ENCODE data around the gene ALCAM.

The ALCAM gene

DNA sequence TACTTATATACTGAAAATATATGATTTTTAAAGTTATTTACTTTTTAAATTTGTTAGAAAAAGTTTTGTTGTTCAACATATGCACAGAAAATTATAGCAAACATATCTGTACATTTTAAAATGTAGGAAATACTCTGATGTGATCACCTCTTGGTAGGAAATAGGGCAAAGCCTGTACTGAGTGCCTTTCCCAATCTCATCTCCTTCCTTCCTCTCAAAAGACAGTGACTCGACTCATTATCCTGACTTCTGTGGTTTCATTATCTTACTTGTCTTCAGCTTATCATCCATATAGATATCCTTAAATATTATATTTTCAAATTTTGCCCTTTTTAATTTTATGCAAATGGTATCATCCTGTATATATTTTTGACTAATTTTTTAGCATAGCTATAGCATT, 18.4 kb upstream of the ALCAM start:
- no peak overlapping the region for H3K27ac Mint-ChIP-seq
- peaks cover 8 to 9% of the 10 kb centered on the region in 2 donors for H3K27me3 Mint-ChIP-seq
- no peak overlapping the region for H3K4me3 Mint-ChIP-seq
- no peak for ATAC-seq (replicated peaks)
- no peaks in the 10 kb centered on the region for H3K4me1 Mint-ChIP-seq (ENCODE audit: low read depth in 2 of 2)
- no peaks in the 10 kb centered on the region for H3K9me3 Mint-ChIP-seq
- H3K36me3 Mint-ChIP-seq (ENCODE audit: insufficient read depth): no peaks in the 10 kb centered on the region
- DNase-seq: no peak

DNA sequence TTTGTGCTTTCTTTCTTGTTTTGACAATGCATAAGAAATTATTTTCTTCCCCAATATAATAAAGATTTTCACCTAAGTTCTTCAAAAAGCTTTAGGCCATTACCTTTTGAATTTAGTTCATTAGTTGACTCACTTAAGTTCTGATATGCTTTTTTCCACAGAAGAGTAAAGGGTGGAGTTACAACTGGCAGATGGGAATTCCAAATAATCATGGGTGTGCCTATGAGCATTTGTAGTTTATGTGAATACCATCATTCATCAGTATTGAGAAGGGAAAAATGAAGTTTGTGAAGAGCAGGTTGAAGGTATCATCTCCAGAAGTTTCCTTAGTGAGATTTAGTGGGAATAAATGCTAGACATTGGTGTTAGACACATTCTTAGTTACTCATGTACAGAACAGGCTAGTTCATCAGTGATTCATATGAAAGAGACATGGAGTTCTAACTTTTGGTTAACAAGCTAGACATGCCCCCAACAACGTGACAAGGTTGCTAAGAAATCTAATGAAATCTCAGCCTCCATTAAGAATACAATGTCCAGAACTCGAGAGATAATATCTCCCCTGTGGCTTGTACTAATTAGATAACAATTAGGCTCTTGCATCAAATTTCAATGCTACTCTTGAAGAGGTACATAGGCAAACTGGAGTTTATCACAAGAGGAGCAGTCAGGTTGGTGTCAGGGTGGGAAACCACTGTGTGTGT, 16.9 kb upstream of the ALCAM start:
- Mint-ChIP-seq H3K27ac (no peak overlapping the region), H3K36me3 (ENCODE audit: insufficient read depth) (no peaks in the 10 kb centered on the region), H3K4me3 (no peak overlapping the region), H3K9me3 (no peaks in the 10 kb centered on the region), H3K27me3 (peaks cover 23 to 24% of the 10 kb centered on the region in 2 donors), H3K4me1 (ENCODE audit: low read depth in 2 of 2) (peaks cover 0 to 3% of the 10 kb centered on the region in 2 donors)
- DNase-seq: no peak
- ATAC-seq (replicated peaks): no peak

DNA sequence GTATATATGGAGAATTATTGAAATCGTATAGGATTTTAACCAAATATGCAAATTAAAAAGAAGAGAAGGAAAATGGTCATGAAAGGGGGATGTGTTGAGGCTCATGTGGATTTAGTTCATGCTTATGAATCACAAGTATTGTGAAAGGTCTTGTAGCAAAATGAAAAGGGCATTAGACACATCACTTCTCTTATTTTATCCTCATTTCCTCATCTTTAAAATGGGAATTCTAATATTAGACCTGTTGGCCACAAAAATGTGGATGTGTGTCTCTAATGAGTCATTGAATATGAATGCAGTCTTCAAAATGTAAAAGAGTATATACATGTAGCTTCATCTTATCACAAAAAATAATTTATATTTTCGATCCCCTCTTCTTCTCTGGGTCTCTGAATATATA, 14.9 kb upstream of the ALCAM start:
- DNase-seq (no peak), ATAC-seq (replicated peaks) (no peak)
- Mint-ChIP-seq H3K27ac (no peak overlapping the region), H3K4me1 (ENCODE audit: low read depth in 2 of 2) (peaks cover 0 to 3% of the 10 kb centered on the region in 2 donors), H3K9me3 (no peaks in the 10 kb centered on the region), H3K27me3 (peaks cover 30% of the 10 kb centered on the region in 2 donors), H3K36me3 (ENCODE audit: insufficient read depth) (no peaks in the 10 kb centered on the region), H3K4me3 (no peak overlapping the region)

DNA sequence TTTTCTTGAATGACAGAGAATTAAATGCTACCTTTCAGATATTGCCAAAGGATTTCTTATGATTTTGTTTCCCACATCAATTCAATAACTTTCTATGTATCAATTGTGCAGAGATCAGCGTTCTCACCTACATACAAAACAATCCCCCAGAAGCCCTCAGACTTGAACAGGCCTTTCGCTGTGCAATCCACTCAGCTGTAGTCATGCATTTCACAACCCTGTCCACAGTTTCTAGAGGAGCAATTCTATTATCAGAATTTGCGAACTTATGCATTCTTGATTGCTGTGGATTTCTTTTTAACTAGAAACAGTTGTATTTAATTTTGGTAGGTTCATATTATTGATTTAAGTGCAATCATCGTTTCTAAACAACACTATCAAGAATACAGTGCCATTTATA, 13.7 kb upstream of the ALCAM start:
- DNase-seq (no peak), ATAC-seq (replicated peaks) (no peak)
- peaks cover 30% of the 10 kb centered on the region in 2 donors for H3K27me3 Mint-ChIP-seq
- no peak overlapping the region for H3K4me3 Mint-ChIP-seq
- H3K36me3 Mint-ChIP-seq (ENCODE audit: insufficient read depth): no peaks in the 10 kb centered on the region
- H3K9me3 Mint-ChIP-seq: no peaks in the 10 kb centered on the region
- no peak overlapping the region for H3K27ac Mint-ChIP-seq
- peaks cover 0 to 3% of the 10 kb centered on the region in 2 donors for H3K4me1 Mint-ChIP-seq (ENCODE audit: low read depth in 2 of 2)

DNA sequence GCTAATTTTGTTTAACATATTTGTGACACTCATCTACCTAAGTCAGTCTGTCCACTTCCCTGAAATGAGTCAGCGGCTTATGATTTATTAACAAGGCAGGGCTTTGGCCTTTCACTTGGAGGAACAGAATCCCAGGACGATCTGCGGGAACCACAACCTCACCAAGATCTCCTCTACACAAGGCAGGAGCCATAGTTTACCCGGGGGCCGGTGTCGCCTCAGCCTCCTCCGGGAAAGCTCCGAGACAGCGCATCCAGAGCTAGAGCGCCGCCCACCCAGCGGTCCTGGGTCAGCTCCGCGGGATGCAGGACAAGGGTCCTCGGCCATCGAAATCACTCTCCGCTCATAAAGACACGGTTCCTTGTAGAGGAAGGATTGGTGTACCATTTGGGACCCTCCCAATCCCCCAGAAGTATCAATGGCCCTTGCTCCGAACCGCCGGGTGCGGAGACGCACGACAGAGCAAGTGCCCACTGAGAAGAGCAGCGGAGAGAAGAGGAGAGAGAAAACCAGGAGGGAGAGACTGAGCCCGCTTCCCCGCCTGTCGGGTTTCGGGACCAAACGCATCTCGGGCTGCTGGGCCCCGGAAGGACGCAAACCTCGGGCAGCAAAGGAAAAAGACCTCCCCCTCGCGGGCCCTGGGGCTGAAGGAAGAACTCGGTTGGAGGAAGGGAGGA, 13.1 kb upstream of the ALCAM start:
- H3K36me3 Mint-ChIP-seq (ENCODE audit: insufficient read depth): no peaks in the 10 kb centered on the region
- no peak for ATAC-seq (replicated peaks)

DNA sequence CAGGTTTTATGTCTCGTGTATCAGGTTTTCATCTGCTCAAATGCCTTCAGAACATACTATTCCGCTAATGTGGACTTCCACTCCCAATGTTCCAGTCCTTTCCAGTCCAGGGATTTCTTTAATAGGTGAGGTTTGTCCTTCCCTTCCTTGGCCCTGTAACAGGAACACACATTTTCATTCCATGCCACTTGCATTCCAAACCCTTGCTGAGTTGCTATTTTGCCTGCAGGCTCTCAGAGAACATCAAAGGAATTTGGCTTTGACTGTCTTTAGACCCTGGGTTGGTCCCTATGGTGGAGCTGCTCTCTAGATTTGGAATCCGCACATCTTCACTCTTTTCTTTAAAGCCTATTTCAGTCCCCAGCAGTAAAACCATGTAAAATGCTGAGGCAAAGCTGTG, 12.3 kb upstream of the ALCAM start:
- Mint-ChIP-seq H3K4me3 (no peak overlapping the region), H3K27ac (no peak overlapping the region), H3K9me3 (no peaks in the 10 kb centered on the region), H3K4me1 (ENCODE audit: low read depth in 2 of 2) (peaks cover 0 to 3% of the 10 kb centered on the region in 2 donors), H3K27me3 (peaks cover 30 to 34% of the 10 kb centered on the region in 2 donors), H3K36me3 (ENCODE audit: insufficient read depth) (no peaks in the 10 kb centered on the region)
- DNase-seq (no peak), ATAC-seq (replicated peaks) (no peak)

More for the DNA sequence above, 13.1 kb upstream of the ALCAM start:
- peaks cover 30% of the 10 kb centered on the region in 2 donors for H3K27me3 Mint-ChIP-seq
- H3K4me3 Mint-ChIP-seq: no peak overlapping the region
- DNase-seq: no peak
- H3K9me3 Mint-ChIP-seq: no peaks in the 10 kb centered on the region
- no peak overlapping the region for H3K27ac Mint-ChIP-seq
- H3K4me1 Mint-ChIP-seq (ENCODE audit: low read depth in 2 of 2): peaks cover 0 to 3% of the 10 kb centered on the region in 2 donors

DNA sequence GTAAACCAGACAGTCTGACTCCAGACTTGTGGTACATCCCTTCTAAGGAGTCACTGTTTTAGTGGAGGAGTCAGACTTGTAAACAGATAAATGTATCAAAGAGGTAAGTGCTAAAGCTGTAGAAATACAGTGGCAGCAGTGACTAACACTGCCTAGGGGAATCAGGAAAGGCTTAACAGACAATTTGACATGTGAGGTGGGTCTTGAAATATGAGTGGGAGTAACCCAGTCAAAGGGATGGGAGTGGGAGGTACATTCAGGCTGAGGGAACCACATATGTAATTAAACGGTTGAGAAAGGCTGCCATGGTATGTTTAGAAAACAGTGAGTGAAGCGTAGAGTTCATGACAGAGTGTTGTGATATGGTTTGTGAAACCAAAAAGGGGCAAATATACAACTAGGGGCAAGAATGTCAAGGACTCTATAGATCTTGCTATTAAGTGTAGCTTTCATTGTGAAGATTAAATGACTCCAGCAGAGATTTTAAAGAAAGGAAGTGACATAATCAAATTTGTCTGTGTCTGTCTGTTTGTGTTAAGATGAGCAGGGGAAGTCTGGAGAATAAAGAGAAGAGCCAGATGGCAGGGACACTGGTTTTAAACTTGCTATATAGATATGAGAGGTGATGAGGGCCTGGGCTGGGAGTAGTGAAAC, 11.2 kb upstream of the ALCAM start:
- peaks cover 30 to 37% of the 10 kb centered on the region in 2 donors for H3K27me3 Mint-ChIP-seq
- no peak overlapping the region for H3K27ac Mint-ChIP-seq
- ATAC-seq (replicated peaks): no peak
- no peaks in the 10 kb centered on the region for H3K36me3 Mint-ChIP-seq (ENCODE audit: insufficient read depth)
- DNase-seq: no peak
- H3K9me3 Mint-ChIP-seq: no peaks in the 10 kb centered on the region
- H3K4me3 Mint-ChIP-seq: no peak overlapping the region
- H3K4me1 Mint-ChIP-seq (ENCODE audit: low read depth in 2 of 2): peaks cover 0 to 3% of the 10 kb centered on the region in 2 donors

DNA sequence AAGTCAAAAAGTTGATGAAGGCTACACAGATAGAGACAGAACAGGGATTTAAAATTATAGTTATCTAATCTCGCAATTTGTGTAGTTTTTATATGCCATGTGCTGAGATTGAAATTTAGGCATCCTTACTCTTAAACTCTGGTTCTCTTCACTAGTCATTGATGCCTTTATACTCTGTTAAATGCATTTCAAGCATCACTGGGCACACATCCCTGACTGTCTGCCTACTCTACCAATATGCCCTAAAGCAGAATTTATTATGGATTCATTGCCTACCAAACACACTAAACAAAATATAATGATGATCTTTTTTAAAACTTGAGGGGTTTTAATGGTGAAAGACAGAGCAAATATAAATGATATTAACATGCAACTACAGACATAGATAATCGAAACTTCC, 10.3 kb upstream of the ALCAM start:
- no peak for ATAC-seq (replicated peaks)
- no peaks in the 10 kb centered on the region for H3K36me3 Mint-ChIP-seq (ENCODE audit: insufficient read depth)
- H3K9me3 Mint-ChIP-seq: no peaks in the 10 kb centered on the region

DNA sequence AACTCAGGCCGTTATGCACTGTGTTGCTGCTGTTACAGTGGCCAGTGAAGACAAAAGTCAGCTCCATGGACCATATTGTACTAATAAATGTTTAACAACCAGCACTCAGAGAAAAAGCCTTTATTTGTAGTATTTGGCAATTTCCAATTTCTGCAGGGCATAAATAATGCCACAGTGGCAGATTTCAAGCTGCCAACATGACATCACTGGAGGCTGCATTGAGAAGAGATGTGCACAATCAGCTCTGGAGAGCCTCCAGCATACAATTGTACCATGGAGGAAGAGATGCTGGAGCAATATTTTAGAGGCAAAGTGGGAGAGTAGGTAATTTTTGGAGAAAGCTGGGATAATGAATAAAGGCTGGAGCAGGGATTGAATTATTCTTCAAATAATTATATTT, 9.7 kb upstream of the ALCAM start:
- H3K36me3 Mint-ChIP-seq (ENCODE audit: insufficient read depth): no peaks in the 10 kb centered on the region
- no peaks in the 10 kb centered on the region for H3K9me3 Mint-ChIP-seq
- no peak overlapping the region for H3K4me3 Mint-ChIP-seq
- no peak overlapping the region for H3K27ac Mint-ChIP-seq
- H3K27me3 Mint-ChIP-seq: peaks cover 21 to 36% of the 10 kb centered on the region in 2 donors
- DNase-seq: no peak
- H3K4me1 Mint-ChIP-seq (ENCODE audit: low read depth in 2 of 2): peaks cover 0 to 3% of the 10 kb centered on the region in 2 donors
- ATAC-seq (replicated peaks): no peak

More for the DNA sequence above, 10.3 kb upstream of the ALCAM start:
- Mint-ChIP-seq H3K4me1 (ENCODE audit: low read depth in 2 of 2) (peaks cover 0 to 3% of the 10 kb centered on the region in 2 donors), H3K27ac (no peak overlapping the region), H3K27me3 (peaks cover 21 to 34% of the 10 kb centered on the region in 2 donors), H3K4me3 (no peak overlapping the region)
- no peak for DNase-seq

DNA sequence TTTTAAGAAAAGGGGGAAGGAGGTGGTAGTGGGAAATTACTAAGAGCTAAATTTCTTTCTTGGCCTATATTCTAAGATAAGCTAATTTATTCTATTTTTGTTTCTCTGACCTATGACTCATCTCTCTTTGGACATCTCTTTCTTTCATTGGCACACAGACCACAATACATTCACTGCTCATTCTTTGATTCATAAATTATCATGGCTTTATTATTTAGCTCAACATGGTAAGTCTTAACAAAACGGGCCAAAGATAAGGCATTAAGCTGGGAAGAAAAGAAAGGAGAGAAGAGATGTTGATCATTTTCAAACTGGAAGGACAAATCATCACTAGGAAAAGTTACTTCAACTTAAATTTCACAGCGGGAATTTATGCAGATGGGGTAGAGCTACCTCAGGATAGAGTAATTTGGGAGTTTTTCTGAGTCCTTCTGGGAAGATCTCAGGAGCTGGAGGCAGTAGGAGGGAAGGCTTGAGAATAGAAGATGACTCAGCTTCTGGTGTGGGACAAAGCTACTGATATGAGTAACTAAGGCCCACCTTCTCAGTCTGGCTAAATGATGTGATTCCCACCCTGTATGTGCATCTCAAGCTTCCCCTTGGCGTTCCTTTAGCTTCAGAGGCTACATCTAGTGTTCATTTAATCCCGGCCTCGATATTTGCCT, 7.5 kb upstream of the ALCAM start:
- no peaks in the 10 kb centered on the region for H3K36me3 Mint-ChIP-seq (ENCODE audit: insufficient read depth)
- no peak overlapping the region for H3K27ac Mint-ChIP-seq
- H3K4me3 Mint-ChIP-seq: no peak overlapping the region
- DNase-seq (no peak), ATAC-seq (replicated peaks) (no peak)
- H3K9me3 Mint-ChIP-seq: no peaks in the 10 kb centered on the region
- H3K4me1 Mint-ChIP-seq (ENCODE audit: low read depth in 2 of 2): no peaks in the 10 kb centered on the region
- H3K27me3 Mint-ChIP-seq: peaks cover 12 to 27% of the 10 kb centered on the region in 2 donors

DNA sequence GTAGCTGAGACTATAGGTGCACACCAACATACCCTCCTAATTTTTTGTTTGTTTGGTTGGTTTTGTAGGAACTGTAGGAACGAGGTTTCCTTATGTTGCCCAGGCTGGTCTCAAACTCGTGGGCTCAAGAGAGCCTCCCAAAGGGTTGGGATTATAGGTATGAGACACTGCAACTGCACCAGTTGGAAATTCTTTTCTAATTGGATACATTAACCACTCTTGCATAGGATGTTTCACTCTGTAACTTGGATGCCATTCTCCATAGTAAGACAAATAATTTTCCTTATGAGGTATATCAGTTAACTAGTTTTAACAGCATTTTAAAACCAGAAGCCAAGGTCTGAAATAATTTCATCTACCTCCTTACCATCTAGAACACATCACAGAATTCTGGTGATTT, 6.7 kb upstream of the ALCAM start:
- Mint-ChIP-seq H3K27ac (no peak overlapping the region), H3K9me3 (no peaks in the 10 kb centered on the region), H3K36me3 (ENCODE audit: insufficient read depth) (no peaks in the 10 kb centered on the region), H3K27me3 (peaks cover 4 to 23% of the 10 kb centered on the region in 2 donors), H3K4me3 (no peak overlapping the region), H3K4me1 (ENCODE audit: low read depth in 2 of 2) (no peaks in the 10 kb centered on the region)
- ATAC-seq (replicated peaks): no peak
- no peak for DNase-seq

DNA sequence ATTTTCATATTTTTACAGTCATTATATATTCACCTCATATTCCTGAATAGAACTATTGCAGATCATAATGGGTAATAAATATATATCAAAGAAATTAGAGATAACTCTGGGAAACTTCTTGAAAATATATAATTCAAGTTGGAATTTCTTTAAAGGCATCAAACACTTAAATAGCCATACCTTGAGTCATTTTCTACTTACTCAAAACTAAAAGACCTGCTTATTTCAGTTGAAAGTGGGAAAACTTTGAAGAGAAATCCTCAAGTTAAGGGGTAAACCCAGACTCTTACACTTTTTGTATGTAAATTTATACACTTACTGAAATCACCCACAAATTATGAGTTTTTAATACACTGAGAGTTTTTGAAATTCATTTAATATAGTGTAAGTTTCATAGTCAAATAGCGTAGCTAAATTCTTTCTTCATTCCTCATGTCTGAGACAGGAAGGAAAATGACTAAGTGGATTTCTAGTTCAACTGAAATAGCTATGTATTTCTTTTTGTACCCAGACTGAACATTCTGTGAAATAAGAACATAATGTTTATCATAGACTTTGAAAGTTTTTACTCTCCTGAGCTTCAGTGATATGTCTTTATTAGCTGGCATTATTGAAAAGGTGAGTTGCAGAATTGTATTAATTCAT, 4.6 kb upstream of the ALCAM start:
- H3K36me3 Mint-ChIP-seq (ENCODE audit: insufficient read depth): peaks cover 8% of the 10 kb centered on the region
- H3K27me3 Mint-ChIP-seq: peaks cover 0 to 18% of the 10 kb centered on the region in 2 donors
- ATAC-seq (replicated peaks): no peak
- peaks cover 14% of the 10 kb centered on the region in 2 donors for H3K4me1 Mint-ChIP-seq (ENCODE audit: low read depth in 2 of 2)
- no peak overlapping the region for H3K4me3 Mint-ChIP-seq
- DNase-seq: no peak
- no peak overlapping the region for H3K27ac Mint-ChIP-seq
- no peaks in the 10 kb centered on the region for H3K9me3 Mint-ChIP-seq

DNA sequence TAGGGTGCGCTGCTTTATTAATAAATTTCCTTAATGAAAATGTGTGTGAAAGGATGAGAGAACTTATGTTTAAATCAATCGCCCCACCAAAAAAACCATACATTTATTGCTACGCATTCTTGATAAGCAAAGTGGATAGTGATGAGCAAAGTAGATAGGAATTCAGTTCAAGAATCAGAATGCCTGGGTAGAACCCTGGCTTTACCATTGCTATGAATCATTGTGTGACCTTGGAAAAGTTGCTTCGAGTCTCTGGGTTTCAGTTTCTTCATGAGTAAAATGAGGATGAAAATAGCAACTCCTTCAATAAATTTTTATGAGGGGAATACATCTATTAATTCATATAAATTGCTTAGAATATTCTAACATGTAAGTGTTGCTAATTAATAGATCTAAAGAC, 2.6 kb upstream of the ALCAM start:
- Mint-ChIP-seq H3K4me1 (ENCODE audit: low read depth in 2 of 2) (peaks cover 27 to 28% of the 10 kb centered on the region in 2 donors), H3K27ac (no peak overlapping the region), H3K36me3 (ENCODE audit: insufficient read depth) (peaks cover 25% of the 10 kb centered on the region), H3K9me3 (no peaks in the 10 kb centered on the region), H3K4me3 (no peak overlapping the region), H3K27me3 (peaks cover 0 to 16% of the 10 kb centered on the region in 2 donors)
- DNase-seq: no peak
- no peak for ATAC-seq (replicated peaks)
